ENCODE data around the gene ARHGEF19.

DNA sequence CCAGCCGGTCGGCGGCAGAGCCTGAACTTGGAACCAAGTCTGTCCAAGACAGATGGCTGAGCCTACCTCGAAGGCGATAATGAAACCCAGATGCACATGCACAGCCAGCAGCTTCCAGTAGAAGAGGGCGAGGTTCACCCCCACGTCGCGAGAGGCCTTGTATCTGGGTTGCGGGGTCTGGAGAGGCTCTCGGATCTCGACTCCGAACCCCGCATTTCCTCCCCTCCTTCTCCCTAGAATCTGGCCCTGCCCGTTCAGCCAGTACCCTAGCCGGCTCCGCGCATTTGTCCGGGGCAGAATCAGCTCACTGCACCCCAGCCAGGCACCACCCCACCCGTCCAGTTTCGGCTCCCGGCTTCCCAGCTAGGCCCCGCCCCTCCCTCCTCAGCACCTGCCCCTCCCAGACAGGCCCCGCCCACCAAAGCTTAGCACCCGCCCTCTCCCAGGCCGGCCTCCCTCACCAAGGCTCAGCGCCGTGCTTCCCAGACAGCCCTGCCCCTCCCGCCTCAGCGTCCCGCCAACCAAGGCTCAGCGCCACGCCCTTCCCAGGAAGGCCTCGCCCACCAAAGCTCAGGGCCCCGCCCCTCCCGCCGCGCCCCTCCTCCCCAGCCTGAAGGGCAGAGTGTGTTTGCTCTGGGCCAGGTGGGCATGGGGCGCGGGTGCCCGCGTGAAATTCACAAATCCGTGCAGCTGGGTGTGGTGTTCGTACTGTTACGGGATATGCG, 4.8 kb upstream of the ARHGEF19 start:
- TF ChIP-seq JUND (IDR thresholded peaks at IDR 0.05; ENCODE audit: low read depth, low read length) = no peak
- no peak for TF ChIP-seq SIX5 (IDR thresholded peaks at IDR 0.05; ENCODE audit: low read depth, low read length, severe bottlenecking)
- no peak for TF ChIP-seq MTA3 (IDR thresholded peaks at IDR 0.05; ENCODE audit: borderline replicate concordance, low read length)
- TF ChIP-seq POLR2A (IDR thresholded peaks at IDR 0.05; ENCODE audit: low read depth, low read length) = peak; percentile 27; the same call in 1 of the 2 replicates

All from GM12878 (cell line).